Testis (tissue), 3 donors: ENCODE data around the gene PHACTR3. TPM values are rescaled to one million over a fixed set of nuclear protein-coding genes. Genes with fewer than 3 reads are reported as not detected.

ENCODE experiments used
- DNase-seq: peaks from one replicate; pipeline ENCODE4 v3.0.0-alpha.2; 2019
- H3K27ac ChIP-seq, 2 donors: fragments of 200-600 bp; sonication (generic); one replicate each; pipeline ENCODE4 v1.5.1; 2019
- H3K27me3 ChIP-seq: fragments of 200-600 bp; sonication (generic); one replicate; pipeline ENCODE4 v1.5.1; 2019
- H3K36me3 ChIP-seq: fragments of 200-600 bp; sonication (generic); one replicate; pipeline ENCODE4 v1.5.1; 2017; ENCODE audit warnings: low read depth; ENCODE audit errors: missing control alignments
- H3K4me1 ChIP-seq: fragments of 200-600 bp; sonication (generic); one replicate; pipeline ENCODE4 v1.5.1; 2019
- H3K4me3 ChIP-seq, 2 donors: fragments of 200-600 bp; sonication (generic); one replicate each; pipeline ENCODE4 v1.5.1; 2017 to 2019
- H3K9me3 ChIP-seq: fragments of 200-600 bp; sonication (generic); one replicate; pipeline ENCODE4 v1.5.1; 2017
- POLR2A ChIP-seq: fragments of 450-650 bp; IDR thresholded peaks from one replicate; pipeline ENCODE4 v1.6.1; 2017; ENCODE audit warnings: antibody characterized with exemption, mild to moderate bottlenecking, moderate library complexity
- WGBS, 2 donors: methylation state at CpG; one replicate each; pipeline ENCODE4 v1.1.5; 2018; 5-methylcytosine and 5-hydroxymethylcytosine counted together
- intact Hi-C: fragments of 100-400 bp; cut with DNase I; formaldehyde crosslinking; loops from one replicate; pipeline ENCODE4 v1.15.1; 2023; ENCODE audit warnings: low total_unique reads
- polyA plus RNA-seq: library from polyadenylated mRNA; stranded (reverse); fragments of 350-450 nt; fragmentation: Illumina TruSeq; extraction: RNeasy Lipid Tissue Mini Kit (QIAGEN cat#74804); gene quantifications from one replicate; pipeline ENCODE4 v1.2.3, GENCODE V29; 2014; ENCODE audit warnings: low read depth, low replicate concordance; ENCODE audit not compliant: insufficient read depth
- total RNA-seq, 2 donors: library from RNA; depleted of rRNA; stranded (reverse); fragments of >200 nt; gene quantifications; one replicate each; pipeline ENCODE4 v1.2.3, GENCODE V29; 2016
- TF ChIP-seq, protein P1 (sequence below), 3 experiments: fragments of 450-650 bp in 2 of 3; fragments of 200-600 bp in 1 of 3; sonication (generic) in 1 of 3; IDR thresholded peaks; one replicate each; pipeline ENCODE4 v1.5.1; 2016 to 2019; ENCODE audit warnings: antibody characterized with exemption in 3 of 3, mild to moderate bottlenecking in 2 of 3, moderate library complexity in 1 of 3

The PHACTR3 gene
- total and polyA plus RNA-seq, 3 donors from 2014 or later = 0.94 to 1.2 (median 1.1) TPM

DNA sequence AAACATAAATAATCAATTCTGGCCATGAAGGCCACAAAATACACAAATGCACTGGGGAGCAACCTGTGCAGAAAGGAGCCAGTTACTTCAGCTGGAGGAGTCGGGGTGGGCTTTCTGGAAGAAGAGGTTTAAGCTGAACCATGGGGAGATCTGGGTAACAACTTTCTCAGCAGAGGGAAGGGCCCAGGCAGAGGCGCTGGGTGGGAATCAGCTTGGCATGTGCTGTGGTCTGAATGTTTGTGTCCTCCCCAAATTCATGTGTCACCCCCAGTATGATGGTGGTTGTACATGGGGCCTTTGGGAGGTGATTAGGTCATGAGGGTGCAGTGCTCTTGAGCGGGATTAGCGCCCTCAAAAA, 221.2 kb downstream of the PHACTR3 start:
- DNase-seq = no peak
- WGBS, 2 donors = 93 to 94% methylated on average over 4 of the region's 4 CpGs
- H3K9me3 ChIP-seq = no peaks in the 10 kb centered on the region

DNA sequence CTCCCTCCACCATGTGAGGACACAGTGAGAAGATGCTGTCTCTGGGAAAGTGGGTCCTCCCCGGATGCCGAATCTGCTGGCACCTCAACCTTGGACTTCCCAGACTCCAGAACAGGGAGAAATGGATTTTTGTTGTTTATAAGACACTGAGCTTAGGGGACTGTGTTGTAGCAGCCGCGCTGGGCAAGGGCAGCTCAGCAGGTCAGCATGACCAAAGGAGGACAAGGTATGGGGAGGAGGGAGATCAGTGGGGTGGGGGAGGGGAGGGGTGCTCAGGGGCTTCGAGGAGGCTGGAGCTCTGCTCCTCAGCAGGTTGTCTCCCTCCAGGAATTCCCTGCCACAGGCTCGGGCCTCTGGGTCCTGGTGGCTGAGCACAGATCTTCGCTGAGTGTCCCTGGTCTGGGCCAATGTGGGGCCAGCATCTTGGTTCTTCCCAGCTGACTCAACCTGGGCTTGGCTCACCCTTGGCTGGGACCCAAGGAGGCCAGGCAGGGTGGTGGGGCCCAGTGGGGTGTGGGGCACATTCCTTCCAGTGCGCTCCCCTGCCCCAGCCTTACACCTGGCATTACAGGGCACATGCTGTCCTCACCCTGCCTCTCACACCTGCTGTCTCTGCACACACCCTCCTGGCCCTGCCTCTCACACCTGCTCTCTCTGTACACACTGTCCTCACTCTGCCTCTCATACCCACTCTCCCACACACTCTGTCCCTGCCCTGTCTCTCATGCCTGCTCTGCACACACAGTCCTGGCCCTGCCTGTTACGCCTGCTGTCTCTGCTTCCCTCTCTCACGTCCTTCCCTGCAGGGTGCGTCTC, 221.8 kb downstream of the PHACTR3 start:
- Histone ChIP-seq H3K4me3 (no peak overlapping the region), H3K27me3 (no peaks in the 10 kb centered on the region), H3K27ac (no peak overlapping the region), H3K36me3 (no peaks in the 10 kb centered on the region), H3K9me3 (no peaks in the 10 kb centered on the region), H3K4me1 (no peaks in the 10 kb centered on the region)
- intact Hi-C loops = no loop called here
- 72 to 75% methylated on average over 11 of the region's 11 CpGs for WGBS, 2 donors
- peak; percentile 58 for DNase-seq
- TF ChIP-seq, protein P1, sequence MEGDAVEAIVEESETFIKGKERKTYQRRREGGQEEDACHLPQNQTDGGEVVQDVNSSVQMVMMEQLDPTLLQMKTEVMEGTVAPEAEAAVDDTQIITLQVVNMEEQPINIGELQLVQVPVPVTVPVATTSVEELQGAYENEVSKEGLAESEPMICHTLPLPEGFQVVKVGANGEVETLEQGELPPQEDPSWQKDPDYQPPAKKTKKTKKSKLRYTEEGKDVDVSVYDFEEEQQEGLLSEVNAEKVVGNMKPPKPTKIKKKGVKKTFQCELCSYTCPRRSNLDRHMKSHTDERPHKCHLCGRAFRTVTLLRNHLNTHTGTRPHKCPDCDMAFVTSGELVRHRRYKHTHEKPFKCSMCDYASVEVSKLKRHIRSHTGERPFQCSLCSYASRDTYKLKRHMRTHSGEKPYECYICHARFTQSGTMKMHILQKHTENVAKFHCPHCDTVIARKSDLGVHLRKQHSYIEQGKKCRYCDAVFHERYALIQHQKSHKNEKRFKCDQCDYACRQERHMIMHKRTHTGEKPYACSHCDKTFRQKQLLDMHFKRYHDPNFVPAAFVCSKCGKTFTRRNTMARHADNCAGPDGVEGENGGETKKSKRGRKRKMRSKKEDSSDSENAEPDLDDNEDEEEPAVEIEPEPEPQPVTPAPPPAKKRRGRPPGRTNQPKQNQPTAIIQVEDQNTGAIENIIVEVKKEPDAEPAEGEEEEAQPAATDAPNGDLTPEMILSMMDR (IDR thresholded peaks at IDR 0.05) = no peak
- TF ChIP-seq POLR2A = no peak

More for the DNA sequence above, 221.2 kb downstream of the PHACTR3 start:
- Histone ChIP-seq H3K27me3 (no peaks in the 10 kb centered on the region), H3K36me3 (no peaks in the 10 kb centered on the region), H3K4me1 (no peaks in the 10 kb centered on the region), H3K4me3 (no peak overlapping the region), H3K27ac (no peak overlapping the region)
- TF ChIP-seq, protein P1 (IDR thresholded peaks at IDR 0.05) = no peak
- no peak for TF ChIP-seq POLR2A
- intact Hi-C loops = no loop called here

GRCh38 chr20:59827138-59828056, 223.1 kb downstream of the PHACTR3 start:
- 84 to 88% methylated on average over 5 to 16 of the region's 16 CpGs for WGBS, 2 donors
- Histone ChIP-seq H3K4me3 (no peak overlapping the region), H3K9me3 (no peaks in the 10 kb centered on the region), H3K4me1 (no peaks in the 10 kb centered on the region), H3K27ac (no peak overlapping the region), H3K36me3 (no peaks in the 10 kb centered on the region), H3K27me3 (no peaks in the 10 kb centered on the region)
- peak; percentile 12 for DNase-seq
- intact Hi-C loops = no loop called here
- TF ChIP-seq, protein P1 (IDR thresholded peaks at IDR 0.05) = no peak
- no peak for TF ChIP-seq POLR2A

GRCh38 chr20:59828125-59829053, 224.0 kb downstream of the PHACTR3 start:
- H3K27ac ChIP-seq = no peak overlapping the region
- no peaks in the 10 kb centered on the region for H3K36me3 ChIP-seq
- WGBS, 2 donors = 88 to 92% methylated on average over 15 of the region's 15 CpGs
- H3K4me3 ChIP-seq = no peak overlapping the region
- no peaks in the 10 kb centered on the region for H3K4me1 ChIP-seq
- no peak for TF ChIP-seq POLR2A
- TF ChIP-seq, protein P1 (IDR thresholded peaks at IDR 0.05) = no peak
- intact Hi-C loops = no loop called here
- DNase-seq = peak; percentile 6
- no peaks in the 10 kb centered on the region for H3K9me3 ChIP-seq
- H3K27me3 ChIP-seq = no peaks in the 10 kb centered on the region
